Vagina (tissue), 2 donors: ENCODE measurements around the gene TNFSF8. TPM values are rescaled to one million over a fixed set of nuclear protein-coding genes. Genes with fewer than 3 reads are reported as not detected.

Experiments used
- DNase-seq, 2 donors: peaks; one replicate each; pipeline ENCODE4 v3.0.0-alpha.2; 2017; ENCODE audit errors: extremely low spot score in 2 of 2
- H3K27ac ChIP-seq: fragments of 200-600 bp; sonication (generic); one replicate; pipeline ENCODE4 v1.5.1; 2019
- H3K27me3 ChIP-seq: fragments of 200-600 bp; sonication (generic); one replicate; pipeline ENCODE4 v1.5.1; 2019
- H3K36me3 ChIP-seq, 2 donors: fragments of 200-600 bp; sonication (generic); one replicate each; pipeline ENCODE4 v1.5.1; 2017 to 2019
- H3K4me1 ChIP-seq: fragments of 200-600 bp; sonication (generic); one replicate; pipeline ENCODE4 v1.5.1; 2019
- H3K4me3 ChIP-seq, 2 donors: fragments of 200-600 bp; sonication (generic); 1 replicate in 1 of 2; 2 replicates in 1 of 2; pipeline ENCODE4 v1.5.1; 2016 to 2019
- H3K9me3 ChIP-seq: fragments of 200-600 bp; sonication (generic); one replicate; pipeline ENCODE4 v1.5.1; 2019
- POLR2A ChIP-seq, 2 donors: fragments of 450-650 bp; IDR thresholded peaks; one replicate each; pipeline ENCODE4 v1.6.1; 2017; ENCODE audit warnings: antibody characterized with exemption in 2 of 2, mild to moderate bottlenecking in 2 of 2, moderate library complexity in 2 of 2
- POLR2AphosphoS5 ChIP-seq, 2 donors: sonication (generic); formaldehyde crosslinking; IDR thresholded peaks; one replicate each; pipeline ENCODE4 v1.9.0; 2017; ENCODE audit warnings: antibody characterized with exemption in 2 of 2, mild to moderate bottlenecking in 2 of 2, low read depth in 1 of 2; ENCODE audit not compliant: insufficient read depth in 1 of 2
- intact Hi-C: fragments of 100-400 bp; cut with DNase I; formaldehyde crosslinking; loops from one replicate; pipeline ENCODE4 v1.15.1; 2023
- total RNA-seq: library from RNA; depleted of rRNA; stranded (reverse); fragments of >200 nt; gene quantifications from one replicate; pipeline ENCODE4 v1.2.3, GENCODE V29; 2016
- TF ChIP-seq, protein P1 (sequence below), 3 experiments: fragments of 450-650 bp in 2 of 3; fragments of 200-600 bp in 1 of 3; sonication (generic) in 1 of 3; IDR thresholded peaks; one replicate each; pipeline ENCODE4 v1.5.1; 2017 to 2019; ENCODE audit warnings: antibody characterized with exemption in 3 of 3, mild to moderate bottlenecking in 2 of 3, moderate library complexity in 2 of 3

The TNFSF8 gene
- total RNA-seq, 1 donor from 2014 or later = 4.2 TPM

DNA sequence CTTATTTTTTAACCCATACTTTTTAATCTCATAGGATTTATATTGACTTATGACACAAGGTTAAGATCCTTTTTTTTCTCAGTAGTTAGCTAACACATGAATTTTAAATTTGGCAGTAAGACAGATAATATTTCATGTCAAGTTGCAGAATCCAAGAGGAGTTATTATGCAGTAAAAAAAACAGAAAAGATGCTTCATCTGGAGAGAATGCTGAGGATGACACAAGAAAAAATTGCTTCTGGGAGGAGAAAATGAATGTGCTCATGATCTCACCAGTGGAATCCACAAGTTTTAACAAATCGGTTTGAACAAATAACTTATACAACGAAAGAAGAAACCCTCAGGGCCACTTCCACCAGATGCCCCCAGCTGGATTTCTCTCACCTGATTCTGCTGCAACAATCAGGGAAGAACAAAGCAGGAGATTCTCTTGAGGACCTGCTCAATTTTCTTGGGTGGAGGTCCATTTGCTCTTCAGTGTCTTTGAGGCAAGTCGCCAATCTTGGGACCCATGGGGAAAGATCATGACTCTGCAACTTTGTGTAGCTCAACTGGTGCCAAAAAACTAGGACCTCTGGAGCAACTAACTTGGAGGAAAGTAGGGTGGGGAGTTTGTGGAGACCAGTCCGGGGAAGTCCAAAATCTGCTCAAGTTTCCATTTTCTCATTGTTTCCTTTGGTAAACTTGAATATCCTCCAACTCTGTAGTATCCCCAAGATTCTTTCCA is 74.0 kb downstream of the TNFSF8 start:
- no peak for DNase-seq
- Histone ChIP-seq H3K27me3 (no peaks in the 10 kb centered on the region), H3K4me1 (peaks cover 7% of the 10 kb centered on the region), H3K4me3 (no peak overlapping the region), H3K9me3 (no peaks in the 10 kb centered on the region), H3K27ac (no peak overlapping the region), H3K36me3 (no peaks in the 10 kb centered on the region)
- TF ChIP-seq POLR2A (IDR thresholded peaks at IDR 0.05) (no peak), POLR2AphosphoS5 (IDR thresholded peaks at IDR 0.05; ENCODE audit: insufficient read depth in 1 of 2, low read depth in 1 of 2) (peak in 1 of 2 donors; percentile 43)
- TF ChIP-seq, protein P1, sequence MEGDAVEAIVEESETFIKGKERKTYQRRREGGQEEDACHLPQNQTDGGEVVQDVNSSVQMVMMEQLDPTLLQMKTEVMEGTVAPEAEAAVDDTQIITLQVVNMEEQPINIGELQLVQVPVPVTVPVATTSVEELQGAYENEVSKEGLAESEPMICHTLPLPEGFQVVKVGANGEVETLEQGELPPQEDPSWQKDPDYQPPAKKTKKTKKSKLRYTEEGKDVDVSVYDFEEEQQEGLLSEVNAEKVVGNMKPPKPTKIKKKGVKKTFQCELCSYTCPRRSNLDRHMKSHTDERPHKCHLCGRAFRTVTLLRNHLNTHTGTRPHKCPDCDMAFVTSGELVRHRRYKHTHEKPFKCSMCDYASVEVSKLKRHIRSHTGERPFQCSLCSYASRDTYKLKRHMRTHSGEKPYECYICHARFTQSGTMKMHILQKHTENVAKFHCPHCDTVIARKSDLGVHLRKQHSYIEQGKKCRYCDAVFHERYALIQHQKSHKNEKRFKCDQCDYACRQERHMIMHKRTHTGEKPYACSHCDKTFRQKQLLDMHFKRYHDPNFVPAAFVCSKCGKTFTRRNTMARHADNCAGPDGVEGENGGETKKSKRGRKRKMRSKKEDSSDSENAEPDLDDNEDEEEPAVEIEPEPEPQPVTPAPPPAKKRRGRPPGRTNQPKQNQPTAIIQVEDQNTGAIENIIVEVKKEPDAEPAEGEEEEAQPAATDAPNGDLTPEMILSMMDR (IDR thresholded peaks at IDR 0.05) = no peak
- intact Hi-C loops = no loop called here

GRCh38 chr9:114855488-114855887 is 74.9 kb downstream of the TNFSF8 start:
- H3K27me3 ChIP-seq = no peaks in the 10 kb centered on the region
- intact Hi-C loops = no loop called here
- DNase-seq = no peak
- H3K27ac ChIP-seq = no peak overlapping the region
- TF ChIP-seq POLR2AphosphoS5 (IDR thresholded peaks at IDR 0.05; ENCODE audit: insufficient read depth in 1 of 2, low read depth in 1 of 2) = no peak
- TF ChIP-seq, protein P1 (IDR thresholded peaks at IDR 0.05) = no peak
- TF ChIP-seq POLR2A (IDR thresholded peaks at IDR 0.05) = no peak
- H3K36me3 ChIP-seq = no peaks in the 10 kb centered on the region
- H3K4me3 ChIP-seq = no peak overlapping the region
- H3K9me3 ChIP-seq = no peaks in the 10 kb centered on the region
- peaks cover 16% of the 10 kb centered on the region for H3K4me1 ChIP-seq

GRCh38 chr9:114854736-114855355 is 75.5 kb downstream of the TNFSF8 start:
- DNase-seq = no peak
- Histone ChIP-seq H3K4me1 (peaks cover 16% of the 10 kb centered on the region), H3K36me3 (no peaks in the 10 kb centered on the region), H3K4me3 (no peak overlapping the region), H3K27ac (no peak overlapping the region), H3K9me3 (no peaks in the 10 kb centered on the region), H3K27me3 (no peaks in the 10 kb centered on the region)
- TF ChIP-seq, protein P1 (IDR thresholded peaks at IDR 0.05) = no peak
- TF ChIP-seq POLR2A (IDR thresholded peaks at IDR 0.05) (no peak), POLR2AphosphoS5 (IDR thresholded peaks at IDR 0.05; ENCODE audit: insufficient read depth in 1 of 2, low read depth in 1 of 2) (no peak)
- intact Hi-C loops = no loop called here

DNA sequence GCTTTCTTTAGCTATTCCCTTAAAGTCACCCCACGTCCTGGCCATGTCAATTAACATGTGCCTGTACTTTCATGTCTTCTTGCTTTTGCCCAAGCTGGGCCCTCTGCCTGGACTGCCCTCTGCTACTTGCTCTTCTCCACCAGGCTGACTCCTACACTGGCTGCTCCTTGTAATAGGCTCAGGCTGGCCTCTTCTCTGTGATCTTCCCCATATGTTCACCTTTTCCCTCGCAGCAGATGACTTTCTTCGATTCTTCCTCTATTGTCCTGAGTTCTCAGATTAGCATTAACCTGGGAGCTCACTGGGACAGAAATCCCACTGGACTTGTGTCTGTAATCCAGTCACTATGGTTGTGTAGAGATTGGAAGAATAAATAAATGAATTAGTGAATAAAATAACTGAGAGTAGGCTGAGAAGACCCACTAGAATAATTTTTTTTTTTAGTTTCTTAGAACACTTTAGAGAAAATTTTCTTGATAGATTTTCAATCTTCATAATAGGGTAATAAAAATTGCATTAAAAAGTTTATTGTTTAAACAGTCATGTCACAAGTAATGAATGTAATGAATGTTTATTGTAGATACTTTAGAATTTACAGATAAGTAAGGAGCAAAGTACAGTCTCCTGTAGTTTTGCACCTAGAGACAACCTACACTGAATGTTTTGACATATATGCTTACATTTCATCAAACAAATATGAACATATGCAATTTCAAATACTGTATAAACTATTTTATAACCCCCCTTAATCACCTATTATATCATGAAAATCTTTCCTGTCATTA is 77.1 kb downstream of the TNFSF8 start:
- H3K4me3 ChIP-seq = no peak overlapping the region
- DNase-seq = no peak
- intact Hi-C loops = no loop called here
- no peak overlapping the region for H3K27ac ChIP-seq
- H3K27me3 ChIP-seq = no peaks in the 10 kb centered on the region
- peaks cover 16% of the 10 kb centered on the region for H3K4me1 ChIP-seq
- TF ChIP-seq, protein P1 (IDR thresholded peaks at IDR 0.05) = no peak
- no peak for TF ChIP-seq POLR2AphosphoS5 (IDR thresholded peaks at IDR 0.05; ENCODE audit: insufficient read depth in 1 of 2, low read depth in 1 of 2)
- no peak for TF ChIP-seq POLR2A (IDR thresholded peaks at IDR 0.05)
- no peaks in the 10 kb centered on the region for H3K9me3 ChIP-seq
- no peaks in the 10 kb centered on the region for H3K36me3 ChIP-seq
